Measurements from ENCODE around the gene CELSR1. TPM values are rescaled to one million over a fixed set of nuclear protein-coding genes. Genes with fewer than 3 reads are reported as not detected.

The CELSR1 gene
- total RNA-seq, 1 experiment from 2014 or later: 19.6 TPM

GRCh38 chr22:46416520-46416871, 120.9 kb downstream of the CELSR1 start:
- no TSS peak for BruUV-seq (replicated peaks)
- Histone ChIP-seq H3K9ac (ENCODE audit: low read length) (no peak overlapping the region), H4K20me1 (ENCODE audit: insufficient read depth) (no peaks in the 10 kb centered on the region), H3K4me3 (replicated peaks in 1 of 2; ENCODE audit: low read depth in 1 of 2, low read length in 2 of 2) (no peak overlapping the region), H3K4me1 (ENCODE audit: control insufficient read depth in 1 of 2, insufficient read depth in 2 of 2, low read length in 2 of 2) (no peaks in the 10 kb centered on the region), H3K9me2 (ENCODE audit: insufficient read depth) (no peaks in the 10 kb centered on the region), H3K36me3 (ENCODE audit: control insufficient read depth in 1 of 2, insufficient read depth in 2 of 2, low read length in 2 of 2) (no peaks in the 10 kb centered on the region), H3K9me3 (ENCODE audit: control insufficient read depth in 1 of 2, insufficient read depth in 1 of 2, low read depth in 1 of 2, low read length in 2 of 2) (no peaks in the 10 kb centered on the region), H3K4me2 (ENCODE audit: low read length) (no peak overlapping the region), H3K27ac (ENCODE audit: low read depth, low read length) (no peak overlapping the region), H3K27me3 (ENCODE audit: insufficient read depth, low read length) (no peaks in the 10 kb centered on the region), H3K79me2 (ENCODE audit: insufficient read depth, low read length) (no peaks in the 10 kb centered on the region), H2AFZ (ENCODE audit: low read depth, low read length, poor library complexity, severe bottlenecking) (no peak overlapping the region)
- ATAC-seq (no peak), DNase-seq (ENCODE audit: low read depth, low spot score) (no peak)
- intact Hi-C loops (cut with micrococcal nuclease): no loop called here
- CTCF ChIA-PET: no interaction called here
- POLR2A ChIA-PET: no interaction called here
- TF ChIP-seq POLR2AphosphoS5 (IDR thresholded peaks at IDR 0.05; ENCODE audit: low read depth, low read length): no peak
- TF ChIP-seq EGR1 (IDR thresholded peaks at IDR 0.05; ENCODE audit: low read depth): no peak
- TF ChIP-seq ZBTB33 (IDR thresholded peaks at IDR 0.05; ENCODE audit: extremely low read depth, insufficient replicate concordance, low read length): no peak
- TF ChIP-seq CEBPB (IDR thresholded peaks at IDR 0.05; ENCODE audit: low read depth): no peak
- TF ChIP-seq ELF1 (IDR thresholded peaks at IDR 0.05; ENCODE audit: borderline replicate concordance, low read depth): no peak
- no peak for TF ChIP-seq SIN3A (IDR thresholded peaks at IDR 0.05; ENCODE audit: low read depth)
- no peak for TF ChIP-seq JUND (IDR thresholded peaks at IDR 0.05)
- TF ChIP-seq TCF7L2 (IDR thresholded peaks at IDR 0.05; ENCODE audit: borderline replicate concordance, extremely low read depth, insufficient read depth, insufficient read length): no peak
- no peak for TF ChIP-seq SP1 (IDR thresholded peaks at IDR 0.05; ENCODE audit: low read depth)
- TF ChIP-seq REST (IDR thresholded peaks at IDR 0.05; ENCODE audit: low read depth): no peak
- no peak for TF ChIP-seq POLR2A (IDR thresholded peaks at IDR 0.05; ENCODE audit: borderline replicate concordance, extremely low read depth, insufficient read depth, insufficient read length)
- no peak for TF ChIP-seq MAX (IDR thresholded peaks at IDR 0.05)
- no peak for TF ChIP-seq YY1 (IDR thresholded peaks at IDR 0.05; ENCODE audit: extremely low read depth, insufficient replicate concordance, low read depth, low read length)
- TF ChIP-seq FOSL1 (IDR thresholded peaks at IDR 0.05; ENCODE audit: low read depth): no peak
- RAD21 ChIA-PET (ENCODE audit: low non-redundant PET in 1 of 2, low total read pairs in 2 of 2, uncharacterized antibody in 2 of 2, unreplicated experiment in 2 of 2): no interaction called here
